KG1 (cell line): Measurements from ENCODE around the gene TERT.
"Not testable (repeated sequence)": the region's sequence is repeated elsewhere in the genome, so short reads cannot be mapped to it uniquely, and the experiment has no call there.

Experiments used
- DNase-seq: peaks from one replicate; lab custom pipeline; 2025; lab: John Stamatoyannopoulos, UW

Gene TERT

DNA sequence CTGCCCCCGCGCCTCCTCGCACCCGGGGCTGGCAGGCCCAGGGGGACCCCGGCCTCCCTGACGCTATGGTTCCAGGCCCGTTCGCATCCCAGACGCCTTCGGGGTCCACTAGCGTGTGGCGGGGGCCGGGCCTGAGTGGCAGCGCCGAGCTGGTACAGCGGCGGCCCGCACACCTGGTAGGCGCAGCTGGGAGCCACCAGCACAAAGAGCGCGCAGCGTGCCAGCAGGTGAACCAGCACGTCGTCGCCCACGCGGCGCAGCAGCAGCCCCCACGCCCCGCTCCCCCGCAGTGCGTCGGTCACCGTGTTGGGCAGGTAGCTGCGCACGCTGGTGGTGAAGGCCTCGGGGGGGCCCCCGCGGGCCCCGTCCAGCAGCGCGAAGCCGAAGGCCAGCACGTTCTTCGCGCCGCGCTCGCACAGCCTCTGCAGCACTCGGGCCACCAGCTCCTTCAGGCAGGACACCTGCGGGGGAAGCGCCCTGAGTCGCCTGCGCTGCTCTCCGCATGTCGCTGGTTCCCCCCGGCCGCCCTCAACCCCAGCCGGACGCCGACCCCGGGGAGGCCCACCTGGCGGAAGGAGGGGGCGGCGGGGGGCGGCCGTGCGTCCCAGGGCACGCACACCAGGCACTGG, 548 bp downstream of the TERT start:
- no peak for DNase-seq

DNA sequence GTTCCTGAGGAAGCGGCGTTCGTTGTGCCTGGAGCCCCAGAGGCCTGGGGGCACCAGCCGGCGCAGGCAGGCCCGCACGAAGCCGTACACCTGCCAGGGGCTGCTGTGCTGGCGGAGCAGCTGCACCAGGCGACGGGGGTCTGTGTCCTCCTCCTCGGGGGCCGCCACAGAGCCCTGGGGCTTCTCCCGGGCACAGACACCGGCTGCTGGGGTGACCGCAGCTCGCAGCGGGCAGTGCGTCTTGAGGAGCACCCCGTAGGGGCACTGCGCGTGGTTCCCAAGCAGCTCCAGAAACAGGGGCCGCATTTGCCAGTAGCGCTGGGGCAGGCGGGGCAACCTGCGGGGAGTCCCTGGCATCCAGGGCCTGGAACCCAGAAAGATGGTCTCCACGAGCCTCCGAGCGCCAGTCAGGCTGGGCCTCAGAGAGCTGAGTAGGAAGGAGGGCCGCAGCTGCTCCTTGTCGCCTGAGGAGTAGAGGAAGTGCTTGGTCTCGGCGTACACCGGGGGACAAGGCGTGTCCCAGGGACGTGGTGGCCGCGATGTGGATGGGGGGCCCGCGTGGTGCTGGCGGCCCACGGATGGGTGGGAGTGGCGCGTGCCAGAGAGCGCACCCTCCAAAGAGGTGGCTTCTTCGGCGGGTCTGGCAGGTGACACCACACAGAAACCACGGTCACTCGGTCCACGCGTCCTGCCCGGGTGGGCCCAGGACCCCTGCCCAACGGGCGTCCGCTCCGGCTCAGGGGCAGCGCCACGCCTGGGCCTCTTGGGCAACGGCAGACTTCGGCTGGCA, 1.3 kb downstream of the TERT start:
- DNase-seq: no peak

DNA sequence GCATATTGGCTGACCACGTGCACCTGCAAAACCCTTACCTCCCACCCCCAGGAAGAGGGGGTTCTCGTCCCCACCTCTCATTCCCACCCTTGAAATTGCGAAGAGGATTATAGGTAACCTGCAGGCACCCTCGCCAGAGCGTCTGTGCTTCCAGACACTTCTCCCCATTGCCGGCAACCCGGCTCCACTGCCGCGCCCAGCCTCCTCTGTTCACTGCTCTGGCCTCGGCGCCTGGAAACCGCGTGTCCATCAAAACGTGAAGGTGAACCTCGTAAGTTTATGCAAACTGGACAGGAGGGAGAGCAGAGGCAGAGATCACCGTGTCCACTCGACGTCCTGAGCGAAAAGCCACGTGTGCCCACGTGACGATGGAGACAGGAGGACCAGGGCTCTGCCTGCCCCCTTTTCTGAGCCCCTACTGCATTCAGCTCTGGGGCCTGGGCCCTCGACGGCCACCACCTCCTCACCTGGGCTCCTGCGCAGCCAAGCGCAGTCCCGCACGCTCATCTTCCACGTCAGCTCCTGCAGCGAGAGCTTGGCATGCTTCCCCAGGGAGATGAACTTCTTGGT, 1.9 kb downstream of the TERT start:
- no peak for DNase-seq

GRCh38 chr5:1292139-1292538, 2.7 kb downstream of the TERT start:
- DNase-seq: no peak

DNA sequence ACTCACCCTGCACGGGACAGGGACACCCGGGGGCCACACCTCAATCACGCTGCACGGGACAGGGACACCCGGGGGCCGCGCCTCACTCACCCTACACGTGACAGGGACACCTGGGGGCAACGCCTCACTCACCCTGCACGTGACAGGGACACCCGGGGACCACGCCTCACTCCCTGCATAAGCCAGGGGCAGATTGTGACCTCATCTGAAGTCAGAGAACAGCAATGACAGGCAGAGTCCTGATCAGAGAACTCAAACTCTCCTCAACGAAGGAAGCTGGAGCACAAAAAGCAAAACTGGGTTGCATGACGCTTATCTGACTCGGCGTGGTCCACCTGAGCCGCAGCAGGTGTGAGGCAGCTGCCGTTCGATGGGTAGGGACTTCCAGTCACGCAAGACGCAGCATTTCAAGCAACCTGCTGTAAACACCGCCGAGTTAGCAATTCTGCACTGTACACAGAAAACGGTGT, 3.2 kb downstream of the TERT start:
- no peak for DNase-seq

GRCh38 chr5:1290956-1291355, 3.9 kb downstream of the TERT start:
- not testable (repeated sequence) for DNase-seq

DNA sequence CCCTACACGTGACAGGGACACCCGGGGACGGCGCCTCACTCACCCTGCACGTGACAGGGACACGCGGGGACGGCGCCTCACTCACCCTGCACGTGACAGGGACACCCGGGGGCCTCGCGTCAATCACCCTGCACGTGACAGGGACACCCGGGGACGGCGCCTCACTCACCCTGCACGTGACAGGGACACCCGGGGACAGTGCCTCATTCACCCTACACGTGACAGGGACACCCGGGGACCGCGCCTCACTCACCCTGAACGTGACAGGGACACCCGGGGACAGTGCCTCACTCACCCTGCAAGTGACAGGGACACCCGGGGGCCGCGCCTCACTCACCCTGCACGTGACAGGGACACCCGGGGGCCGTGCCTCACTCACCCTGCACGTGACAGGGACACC, 5.3 kb downstream of the TERT start:
- DNase-seq: not testable (repeated sequence)

GRCh38 chr5:1288439-1289335, 6.2 kb downstream of the TERT start:
- no peak for DNase-seq

DNA sequence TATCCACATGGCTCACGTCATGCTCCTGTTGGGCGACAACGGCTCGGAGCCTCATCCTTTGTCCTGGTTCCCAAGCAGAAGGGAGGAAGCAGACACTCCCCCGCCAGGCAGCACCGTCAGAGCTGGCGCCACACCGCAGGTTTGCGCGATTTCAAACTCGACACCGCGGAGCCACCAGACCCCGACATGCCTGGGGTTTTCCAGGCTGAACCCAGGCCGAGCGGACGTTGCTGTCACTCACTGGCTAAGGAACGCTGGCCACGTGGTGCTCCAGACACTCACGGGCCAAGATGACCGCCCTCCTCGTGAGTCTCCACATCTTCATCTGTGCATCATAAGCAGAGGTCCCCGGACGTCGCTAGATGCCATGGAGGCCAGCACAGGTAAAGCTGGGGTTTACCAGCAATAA, 9.0 kb downstream of the TERT start:
- no peak for DNase-seq

DNA sequence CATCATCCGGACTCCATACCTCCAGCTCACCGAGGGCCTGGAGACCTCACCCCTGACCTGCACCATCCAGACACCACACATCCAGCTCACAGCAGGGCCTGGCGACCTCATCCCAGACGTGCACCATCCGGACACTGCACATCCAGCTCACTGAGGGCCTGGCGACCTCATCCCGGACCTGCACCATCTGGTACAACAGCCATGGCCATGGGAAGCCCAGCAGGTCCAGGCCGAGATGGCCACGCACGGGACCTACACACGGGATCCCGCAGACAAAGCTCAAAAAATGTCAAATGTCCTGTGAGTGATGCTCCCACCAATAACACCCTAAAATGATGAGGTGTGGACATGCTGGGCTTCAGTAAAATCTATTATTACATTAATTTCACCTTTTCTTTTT, 9.7 kb downstream of the TERT start:
- DNase-seq: no peak

DNA sequence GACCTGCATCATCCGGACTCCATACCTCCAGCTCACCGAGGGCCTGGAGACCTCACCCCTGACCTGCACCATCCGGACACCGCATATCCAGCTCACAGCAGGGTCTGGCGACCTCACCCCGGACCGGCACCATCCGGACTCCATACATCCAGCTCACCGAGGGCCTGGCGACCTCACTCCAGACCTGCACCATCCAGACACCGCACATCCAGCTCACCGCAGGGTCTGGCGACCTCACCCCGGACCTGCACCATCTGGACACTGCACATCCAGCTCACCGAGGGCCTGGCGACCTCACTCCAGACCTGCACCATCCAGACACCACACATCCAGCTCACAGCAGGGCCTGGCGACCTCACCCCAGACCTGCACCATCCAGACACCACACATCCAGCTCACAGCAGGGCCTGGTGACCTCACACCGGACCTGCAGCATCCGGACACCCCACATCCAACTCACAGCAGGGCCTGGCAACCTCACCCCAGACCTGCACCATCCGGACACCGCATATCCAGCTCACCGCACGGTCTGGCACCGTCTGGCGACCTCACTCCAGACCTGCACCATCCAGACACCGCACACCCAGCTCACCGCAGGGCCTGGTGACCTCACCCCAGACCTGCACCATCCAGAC, 10.4 kb downstream of the TERT start:
- DNase-seq: not testable (repeated sequence)

- not testable (repeated sequence) for DNase-seq
Observed at GRCh38 chr5:1283729-1284041, 11.2 kb downstream of the TERT start.

DNA sequence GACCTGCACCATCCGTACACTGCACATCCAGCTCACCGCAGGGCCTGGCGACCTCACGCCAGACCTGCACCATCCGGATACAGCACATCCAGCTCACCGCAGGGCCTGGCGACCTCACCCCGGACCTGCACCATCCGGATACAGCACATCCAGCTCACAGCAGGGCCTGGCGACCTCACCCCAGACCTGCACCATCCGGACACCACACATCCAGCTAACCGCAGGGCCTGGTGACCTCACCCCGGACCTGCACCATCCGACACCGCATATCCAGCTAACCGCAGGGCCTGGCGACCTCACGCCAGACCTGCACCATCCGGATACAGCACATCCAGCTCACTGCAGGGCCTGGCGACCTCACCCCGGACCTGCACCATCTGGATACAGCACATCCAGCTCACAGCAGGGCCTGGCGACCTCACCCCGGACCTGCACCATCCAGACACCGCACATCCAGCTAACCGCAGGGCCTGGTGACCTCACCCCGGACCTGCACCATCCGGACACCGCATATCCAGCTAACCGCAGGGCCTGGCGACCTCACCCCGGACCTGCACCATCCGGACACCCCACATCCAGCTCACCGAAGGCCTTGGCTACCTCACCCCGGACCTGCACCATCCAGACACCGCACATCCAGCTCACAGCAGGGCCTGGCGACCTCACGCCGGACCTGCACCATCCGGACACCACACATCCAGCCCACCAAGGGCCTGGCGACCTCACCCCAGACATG, 11.7 kb downstream of the TERT start:
- not testable (repeated sequence) for DNase-seq

DNA sequence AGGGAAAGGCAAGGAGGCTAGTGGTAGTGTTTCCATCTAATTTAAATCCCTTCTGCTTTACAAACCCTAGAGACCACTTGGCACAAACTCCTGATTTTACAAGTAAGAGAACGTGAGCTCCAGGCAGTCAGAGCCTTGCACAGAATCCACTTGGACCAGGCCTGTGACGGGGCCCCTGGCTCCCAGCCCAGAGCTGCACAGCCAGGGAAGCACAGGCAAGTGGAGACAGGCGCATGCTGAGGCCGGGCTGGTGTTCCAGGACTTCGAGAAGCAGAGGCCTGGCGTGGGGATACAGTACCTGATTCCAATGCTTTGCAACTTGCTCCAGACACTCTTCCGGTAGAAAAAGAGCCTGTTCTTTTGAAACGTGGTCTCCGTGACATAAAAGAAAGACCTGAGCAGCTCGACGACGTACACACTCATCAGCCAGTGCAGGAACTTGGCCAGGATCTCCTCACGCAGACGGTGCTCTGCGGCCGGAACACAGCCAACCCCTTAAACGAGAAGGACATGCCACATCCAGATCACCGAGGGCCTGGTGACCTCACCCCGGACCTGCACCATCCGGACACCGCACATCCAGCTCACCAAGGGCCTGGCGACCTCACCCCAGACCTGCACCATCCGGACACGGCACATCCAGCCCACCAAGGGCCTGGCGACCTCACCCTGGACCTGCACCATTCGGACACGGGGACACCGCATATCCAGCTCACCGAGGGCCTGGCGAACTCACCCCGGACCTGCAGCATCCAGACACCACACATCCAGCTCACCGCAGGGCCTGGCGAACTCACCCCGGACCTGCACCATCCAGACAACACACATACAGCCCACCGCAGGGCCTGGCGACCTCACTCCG, 12.5 kb downstream of the TERT start:
- DNase-seq: no peak

DNA sequence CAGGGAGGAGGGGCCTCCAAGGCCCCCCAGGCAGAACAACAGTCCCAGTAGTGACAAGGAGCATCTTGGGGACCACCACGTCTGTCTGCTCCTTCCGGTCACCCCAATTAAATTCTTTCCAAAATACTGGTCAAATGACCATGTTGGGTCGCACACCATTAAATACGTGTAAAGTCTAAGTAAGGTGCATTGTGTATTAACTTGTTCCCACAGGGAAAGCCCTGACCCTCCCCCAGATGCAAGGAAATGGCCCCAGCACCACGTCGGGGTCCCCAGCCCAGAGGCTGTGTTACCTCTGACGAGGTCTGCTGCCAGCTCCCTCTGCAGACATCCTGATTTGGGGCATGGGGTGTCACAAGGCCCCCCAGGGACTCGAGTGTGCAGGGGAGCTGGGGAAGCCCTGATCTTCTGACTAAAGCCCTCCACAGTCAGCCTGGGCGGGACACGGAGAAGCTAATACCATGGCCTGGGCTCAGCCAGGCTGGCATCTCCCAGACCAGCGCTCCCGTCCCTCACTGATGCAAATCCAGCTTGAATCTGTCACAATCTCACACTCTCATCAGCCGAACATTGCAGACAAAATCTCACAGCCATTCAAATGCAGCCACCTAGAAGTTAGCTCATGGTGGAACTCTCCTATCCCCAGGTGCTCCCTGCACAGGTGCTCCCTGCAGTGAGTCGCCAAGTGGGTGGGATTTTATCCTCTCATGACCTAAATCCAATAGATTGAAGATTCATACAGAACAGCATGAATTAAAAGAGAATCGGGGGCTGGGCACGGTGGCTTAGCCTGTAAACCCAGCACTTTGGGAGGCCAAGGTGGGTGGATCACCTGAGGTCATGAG, 13.6 kb downstream of the TERT start:
- no peak for DNase-seq

DNA sequence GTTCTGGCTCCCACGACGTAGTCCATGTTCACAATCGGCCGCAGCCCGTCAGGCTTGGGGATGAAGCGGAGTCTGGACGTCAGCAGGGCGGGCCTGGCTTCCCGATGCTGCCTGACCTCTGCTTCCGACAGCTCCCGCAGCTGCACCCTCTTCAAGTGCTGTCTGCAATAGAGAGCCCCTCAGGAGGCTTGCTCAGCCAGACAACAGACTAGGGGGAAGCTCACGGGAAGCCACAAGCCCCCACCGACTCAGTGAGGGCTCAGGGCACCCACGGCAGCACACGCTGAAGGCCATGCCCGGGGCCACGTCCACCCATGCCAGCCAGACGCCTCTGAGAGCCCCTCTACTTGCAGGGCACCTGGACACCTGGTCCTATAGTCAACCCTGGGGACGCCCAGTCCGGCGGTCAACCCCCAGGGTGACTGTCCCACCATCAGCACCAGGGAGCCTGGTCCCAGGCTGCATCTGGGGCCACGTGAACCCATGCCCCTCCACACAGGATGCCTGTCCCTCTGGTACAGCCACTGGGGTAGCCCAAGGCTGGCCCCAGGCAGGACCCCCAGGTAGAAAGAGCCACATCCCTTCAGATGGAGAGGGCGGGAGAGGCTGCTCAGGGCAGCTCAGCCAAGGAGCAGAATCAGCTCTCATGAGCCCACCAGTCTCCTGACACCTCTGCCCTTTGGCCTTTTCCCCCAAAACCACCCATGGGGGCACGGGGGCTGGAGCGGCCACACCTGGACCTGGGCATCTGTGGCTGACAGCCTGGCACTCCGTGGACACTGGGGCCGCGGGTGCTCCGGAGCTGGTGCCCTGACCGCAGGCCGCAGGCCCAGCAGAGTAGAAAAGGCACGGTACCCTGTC, 14.5 kb downstream of the TERT start:
- DNase-seq: no peak

GRCh38 chr5:1279443-1280151, 15.3 kb downstream of the TERT start:
- DNase-seq: no peak
